CD14-positive monocyte (primary cell): ENCODE data around the gene KCNJ4. TPM values are rescaled to one million over a fixed set of nuclear protein-coding genes. Genes with fewer than 3 reads are reported as not detected.

Experiments
- DNase-seq, 3 donors: peaks; one replicate each; pipeline ENCODE4 v3.0.0-alpha.2; 2011 to 2022
- H2AFZ ChIP-seq: 2 replicates; pipeline ENCODE4 v1.6.0; 2012; ENCODE audit warnings: mild to moderate bottlenecking, low read depth, low read length, inconsistent platforms; ENCODE audit not compliant: insufficient read depth, poor library complexity, severe bottlenecking
- H3K27ac ChIP-seq, 2 donors: 1 replicate in 1 of 2; 2 replicates in 1 of 2; pipeline ENCODE4 v1.5.1; 2012 to 2013; ENCODE audit warnings: low read length in 2 of 2, control low read depth in 1 of 2, inconsistent platforms in 1 of 2, low read depth in 1 of 2, mild to moderate bottlenecking in 1 of 2
- H3K27me3 ChIP-seq, 2 donors: one replicate each; pipeline versions ENCODE4 v1.6.0 to v1.6.1; 2011 to 2013; ENCODE audit warnings: low read length in 2 of 2; ENCODE audit not compliant: control insufficient read depth in 2 of 2, insufficient read depth in 2 of 2
- H3K36me3 ChIP-seq, 2 donors: replicated peaks in 1 of 2; 1 replicate in 1 of 2; 2 replicates in 1 of 2; pipeline versions ENCODE4 v1.5.1 to v1.6.1; 2012 to 2013; ENCODE audit warnings: low read length in 2 of 2, control low read depth in 1 of 2, inconsistent platforms in 1 of 2, mild to moderate bottlenecking in 1 of 2; ENCODE audit not compliant: insufficient read depth in 2 of 2, control insufficient read depth in 1 of 2
- H3K4me1 ChIP-seq, 2 donors: 1 replicate in 1 of 2; 2 replicates in 1 of 2; pipeline versions ENCODE4 v1.5.1 to v1.6.1; 2012 to 2013; ENCODE audit warnings: low read length in 2 of 2, control low read depth in 1 of 2, inconsistent platforms in 1 of 2, mild to moderate bottlenecking in 1 of 2, moderate library complexity in 1 of 2; ENCODE audit not compliant: insufficient read depth in 2 of 2, control insufficient read depth in 1 of 2
- H3K4me2 ChIP-seq: replicated peaks from 2 replicates; pipeline ENCODE3; 2012; ENCODE audit warnings: low read length, moderate library complexity, mild to moderate bottlenecking; ENCODE audit not compliant: poor library complexity, severe bottlenecking; ENCODE audit errors: extremely low read depth
- H3K4me3 ChIP-seq, 3 experiments: fragments of 200-600 bp in 1 of 3; sonication (generic) in 1 of 3; replicated peaks in 1 of 3; 1 replicate in 2 of 3; 2 replicates in 1 of 3; pipeline ENCODE4 v1.5.1; 2011 to 2013; ENCODE audit warnings: low read length in 3 of 3, mild to moderate bottlenecking in 3 of 3, control low read depth in 2 of 3, low read depth in 2 of 3, inconsistent platforms in 1 of 3, moderate library complexity in 1 of 3
- H3K79me2 ChIP-seq: 2 replicates; pipeline ENCODE4 v1.6.0; 2012; ENCODE audit warnings: mild to moderate bottlenecking, control low read depth, inconsistent platforms, low read length, moderate library complexity; ENCODE audit not compliant: insufficient read depth
- H3K9ac ChIP-seq: 2 replicates; pipeline ENCODE4 v1.6.0; 2017; ENCODE audit warnings: low read length, mild to moderate bottlenecking; ENCODE audit not compliant: insufficient read depth, poor library complexity, severe bottlenecking
- H3K9me3 ChIP-seq, 2 donors: replicated peaks in 1 of 2; 1 replicate in 1 of 2; 2 replicates in 1 of 2; pipeline versions ENCODE4 v1.5.1 to v1.6.1; 2012 to 2013; ENCODE audit warnings: low read length in 2 of 2, control low read depth in 1 of 2; ENCODE audit not compliant: control insufficient read depth in 1 of 2, insufficient read depth in 1 of 2
- H4K20me1 ChIP-seq: 2 replicates; pipeline ENCODE4 v1.6.0; 2012; ENCODE audit warnings: mild to moderate bottlenecking, low read length, control low read depth, moderate library complexity; ENCODE audit not compliant: insufficient read depth
- H3K27ac Mint-ChIP-seq, 7 donors: one replicate each; pipeline ENCODE4 v1.8.0; 2020; ENCODE audit warnings: mild to moderate bottlenecking in 7 of 7, mixed read lengths in 7 of 7, moderate library complexity in 6 of 7, inconsistent platforms in 2 of 7
- H3K27me3 Mint-ChIP-seq, 3 donors: one replicate each; pipeline ENCODE4 v1.8.0; 2021 to 2022; ENCODE audit warnings: low read depth in 3 of 3, mild to moderate bottlenecking in 3 of 3, mixed read lengths in 3 of 3, moderate library complexity in 3 of 3, inconsistent platforms in 1 of 3
- H3K36me3 Mint-ChIP-seq, 2 donors: one replicate each; pipeline ENCODE4 v1.8.0; 2020; ENCODE audit warnings: mixed read lengths in 2 of 2, inconsistent platforms in 1 of 2, mild to moderate bottlenecking in 1 of 2
- H3K4me1 Mint-ChIP-seq: one replicate; pipeline ENCODE4 v1.8.0; 2020; ENCODE audit warnings: mild to moderate bottlenecking, mixed read lengths
- H3K4me3 Mint-ChIP-seq, 2 donors: one replicate each; pipeline ENCODE4 v1.8.0; 2020; ENCODE audit warnings: mild to moderate bottlenecking in 2 of 2, mixed read lengths in 2 of 2, moderate library complexity in 1 of 2
- H3K9me3 Mint-ChIP-seq, 7 donors: one replicate each; pipeline ENCODE4 v1.8.0; 2020 to 2022; ENCODE audit warnings: mixed read lengths in 7 of 7, mild to moderate bottlenecking in 6 of 7, moderate library complexity in 6 of 7, inconsistent platforms in 2 of 7
- WGBS: methylation state at CpG from one replicate; pipeline ENCODE4 v1.1.5; 2013; ENCODE audit warnings: missing lambda C conversion rate; ENCODE audit not compliant: insufficient coverage; 5-methylcytosine and 5-hydroxymethylcytosine counted together
- intact Hi-C, 2 donors: fragments of 100-400 bp; cut with micrococcal nuclease; formaldehyde crosslinking; loops; one replicate each; pipeline versions ENCODE4 v1.15.0 to v1.15.1; 2023
- polyA plus RNA-seq, 3 donors: library from polyadenylated mRNA; depleted of rRNA in 1 of 3; unstranded in 2 of 3; stranded (reverse) in 1 of 3; fragments of 300-500 nt in 2 of 3; fragments of >200 nt in 1 of 3; fragmentation: Illumina TruSeq in 2 of 3; gene quantifications; 1 replicate in 2 of 3; 2 replicates in 1 of 3; pipeline ENCODE4 v1.2.3, GENCODE V29; 2012 to 2021
- TF ChIP-seq, protein P1 (sequence below): fragments of 200-600 bp; IDR thresholded peaks from one replicate; pipeline ENCODE4 v1.8.0; 2022; ENCODE audit warnings: antibody characterized with exemption, mild to moderate bottlenecking

The KCNJ4 gene
- polyA plus RNA-seq, 3 donors, result not detected

DNA sequence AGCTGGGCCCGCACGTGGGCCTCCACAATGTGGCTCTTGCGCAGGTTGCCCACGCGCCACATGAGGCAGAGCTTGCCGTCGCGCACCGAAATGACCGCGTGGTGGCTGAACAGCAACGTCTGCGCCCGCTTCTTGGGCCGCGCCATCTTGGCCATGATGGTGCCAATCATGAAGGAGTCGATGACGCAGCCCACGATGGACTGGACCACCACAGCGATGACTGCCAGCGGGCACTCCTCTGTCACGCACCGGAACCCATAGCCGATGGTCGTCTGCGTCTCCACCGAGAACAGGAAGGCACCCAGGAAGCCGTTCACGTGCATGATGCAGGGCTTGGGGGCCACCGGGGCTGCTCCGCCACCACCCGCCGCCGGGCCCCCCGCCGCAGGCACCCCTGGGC is 27.5 kb downstream of the KCNJ4 start:
- no peaks in the 10 kb centered on the region for H3K27me3 ChIP-seq
- H3K9ac ChIP-seq, result no peak overlapping the region
- H3K27ac ChIP-seq, result no peak overlapping the region
- 97% methylated on average over 36 of the region's 36 CpGs for WGBS
- Mint-ChIP-seq H3K36me3 (no peaks in the 10 kb centered on the region), H3K27ac (no peak overlapping the region), H3K27me3 (peaks cover 4 to 6% (median 4%) of the 10 kb centered on the region in 3 donors), H3K4me1 (peaks cover 6% of the 10 kb centered on the region), H3K9me3 (no peaks in the 10 kb centered on the region), H3K4me3 (no peak overlapping the region)
- no peaks in the 10 kb centered on the region for H3K79me2 ChIP-seq
- no peaks in the 10 kb centered on the region for H3K9me3 ChIP-seq
- H3K36me3 ChIP-seq, result no peaks in the 10 kb centered on the region
- intact Hi-C loops, result no loop called here
- no peak overlapping the region for H2AFZ ChIP-seq
- H4K20me1 ChIP-seq, result no peaks in the 10 kb centered on the region
- TF ChIP-seq, protein P1, sequence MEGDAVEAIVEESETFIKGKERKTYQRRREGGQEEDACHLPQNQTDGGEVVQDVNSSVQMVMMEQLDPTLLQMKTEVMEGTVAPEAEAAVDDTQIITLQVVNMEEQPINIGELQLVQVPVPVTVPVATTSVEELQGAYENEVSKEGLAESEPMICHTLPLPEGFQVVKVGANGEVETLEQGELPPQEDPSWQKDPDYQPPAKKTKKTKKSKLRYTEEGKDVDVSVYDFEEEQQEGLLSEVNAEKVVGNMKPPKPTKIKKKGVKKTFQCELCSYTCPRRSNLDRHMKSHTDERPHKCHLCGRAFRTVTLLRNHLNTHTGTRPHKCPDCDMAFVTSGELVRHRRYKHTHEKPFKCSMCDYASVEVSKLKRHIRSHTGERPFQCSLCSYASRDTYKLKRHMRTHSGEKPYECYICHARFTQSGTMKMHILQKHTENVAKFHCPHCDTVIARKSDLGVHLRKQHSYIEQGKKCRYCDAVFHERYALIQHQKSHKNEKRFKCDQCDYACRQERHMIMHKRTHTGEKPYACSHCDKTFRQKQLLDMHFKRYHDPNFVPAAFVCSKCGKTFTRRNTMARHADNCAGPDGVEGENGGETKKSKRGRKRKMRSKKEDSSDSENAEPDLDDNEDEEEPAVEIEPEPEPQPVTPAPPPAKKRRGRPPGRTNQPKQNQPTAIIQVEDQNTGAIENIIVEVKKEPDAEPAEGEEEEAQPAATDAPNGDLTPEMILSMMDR, result no peak
- no peak overlapping the region for H3K4me2 ChIP-seq
- peaks cover 0 to 5% of the 10 kb centered on the region in 2 donors for H3K4me1 ChIP-seq
- no peak for DNase-seq
- H3K4me3 ChIP-seq, result no peak overlapping the region

DNA sequence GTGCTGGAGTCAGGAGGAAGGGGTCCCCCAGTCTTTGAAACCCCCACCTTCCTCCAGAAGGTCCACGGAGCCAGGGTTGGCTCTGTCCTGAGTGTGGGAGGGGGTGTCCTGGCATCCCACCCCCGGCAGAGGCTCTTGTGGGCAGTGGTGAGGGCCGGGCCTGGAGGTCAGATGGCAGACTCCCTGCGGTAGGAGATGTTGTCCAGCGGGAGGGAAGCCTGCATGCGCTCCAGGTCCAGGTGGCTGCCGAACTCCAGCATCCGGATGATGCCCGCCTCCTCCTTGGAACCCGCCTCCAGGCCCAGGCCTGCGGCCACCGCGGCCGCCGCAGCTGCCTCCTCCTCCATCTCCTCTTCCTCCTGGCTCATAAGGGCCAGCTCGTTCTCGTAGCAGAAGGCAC is 28.4 kb downstream of the KCNJ4 start:
- H3K27me3 Mint-ChIP-seq, result peaks cover 4% of the 10 kb centered on the region in 3 donors
- no peak for DNase-seq
- H3K79me2 ChIP-seq, result no peaks in the 10 kb centered on the region
- no peak overlapping the region for H3K4me3 ChIP-seq
- H2AFZ ChIP-seq, result no peak overlapping the region
- no peak overlapping the region for H3K4me3 Mint-ChIP-seq
- H3K9me3 ChIP-seq, result no peaks in the 10 kb centered on the region
- peaks cover 0 to 5% of the 10 kb centered on the region in 2 donors for H3K4me1 ChIP-seq
- no peaks in the 10 kb centered on the region for H3K36me3 Mint-ChIP-seq
- H3K27me3 ChIP-seq, result no peaks in the 10 kb centered on the region
- intact Hi-C loops, result no loop called here
- H3K27ac Mint-ChIP-seq, result no peak overlapping the region
- no peak overlapping the region for H3K27ac ChIP-seq
- H3K4me1 Mint-ChIP-seq, result peaks cover 6% of the 10 kb centered on the region
- H3K9ac ChIP-seq, result no peak overlapping the region
- H4K20me1 ChIP-seq, result no peaks in the 10 kb centered on the region
- H3K36me3 ChIP-seq, result no peaks in the 10 kb centered on the region
- TF ChIP-seq, protein P1, result no peak
- WGBS, result 94% methylated on average over 13 of the region's 17 CpGs
- no peak overlapping the region for H3K4me2 ChIP-seq
- H3K9me3 Mint-ChIP-seq, result no peaks in the 10 kb centered on the region
